GM19240 (cell line): ENCODE data around the gene HYAL2.

Source experiments
- DNase-seq: peaks from one replicate; pipeline ENCODE4 v3.0.0; 2011; ENCODE audit warnings: low spot score; ENCODE audit not compliant: insufficient read length

The HYAL2 gene

DNA sequence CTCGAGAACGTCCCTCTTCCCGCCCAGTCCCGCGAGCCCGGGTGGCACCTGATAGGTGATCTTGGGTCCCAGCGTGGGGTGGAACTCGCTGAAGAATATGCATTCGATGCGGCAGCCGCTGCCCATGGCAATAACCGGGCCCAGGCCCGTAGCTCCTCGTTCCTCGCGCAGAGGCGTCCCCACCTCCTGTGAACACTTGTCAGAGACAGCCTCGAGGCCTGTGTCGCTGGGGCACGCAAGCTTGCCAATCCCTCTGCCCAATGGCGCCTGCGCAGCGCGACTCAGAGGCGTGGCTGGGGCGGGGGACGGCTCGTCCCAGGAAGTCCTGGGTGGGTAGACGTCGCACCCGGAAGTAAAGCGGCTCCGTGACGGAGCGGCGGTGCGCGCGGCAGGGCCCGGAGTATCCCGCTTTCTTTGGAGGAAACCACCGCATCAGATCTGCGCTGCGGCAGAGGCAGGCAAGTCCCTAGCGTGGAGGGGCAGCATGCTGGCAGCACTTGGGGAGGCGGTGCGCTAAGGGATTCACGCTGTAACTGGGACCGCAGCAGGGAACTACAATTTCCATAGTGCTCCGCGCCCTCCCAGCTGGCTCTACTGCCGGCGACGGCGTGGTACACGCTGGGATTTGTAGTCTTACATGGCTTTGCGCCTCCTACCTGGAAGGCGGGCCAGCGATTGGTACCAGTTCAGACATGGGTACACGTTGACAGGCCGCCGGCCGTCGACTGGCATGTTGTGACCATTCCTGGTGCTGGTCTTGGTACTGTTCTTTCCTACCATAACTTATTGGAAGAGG is 28.2 kb upstream of the HYAL2 start, which contains the start of the genes CYB561D2 and NPRL2:
Gene CYB561D2, plus strand, starts transcription at position 336 of the 796 bp plus-strand sequence. CDS start 572 bp downstream, outside the sequence.
Gene NPRL2, minus strand, starts transcription at position 249 of the 796 bp plus-strand sequence. Its CDS starts 123 bp downstream, at position 126.
- peak; percentile 97 for DNase-seq

DNA sequence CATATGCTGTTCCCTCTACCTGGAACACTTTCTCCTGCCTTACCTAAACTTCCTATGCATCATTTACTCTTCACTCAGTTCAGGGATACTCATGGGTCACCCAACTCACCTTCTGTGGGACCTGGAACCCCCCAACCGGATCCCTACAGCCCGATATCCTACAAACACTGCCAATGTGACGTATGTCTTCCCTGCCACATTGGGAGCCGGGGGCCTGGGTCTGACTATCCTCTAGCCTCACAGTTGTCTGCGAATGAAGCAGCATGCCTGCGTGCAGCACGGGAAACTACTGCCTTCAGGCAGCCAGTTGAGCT is 27.6 kb upstream of the HYAL2 start:
- no peak for DNase-seq

DNA sequence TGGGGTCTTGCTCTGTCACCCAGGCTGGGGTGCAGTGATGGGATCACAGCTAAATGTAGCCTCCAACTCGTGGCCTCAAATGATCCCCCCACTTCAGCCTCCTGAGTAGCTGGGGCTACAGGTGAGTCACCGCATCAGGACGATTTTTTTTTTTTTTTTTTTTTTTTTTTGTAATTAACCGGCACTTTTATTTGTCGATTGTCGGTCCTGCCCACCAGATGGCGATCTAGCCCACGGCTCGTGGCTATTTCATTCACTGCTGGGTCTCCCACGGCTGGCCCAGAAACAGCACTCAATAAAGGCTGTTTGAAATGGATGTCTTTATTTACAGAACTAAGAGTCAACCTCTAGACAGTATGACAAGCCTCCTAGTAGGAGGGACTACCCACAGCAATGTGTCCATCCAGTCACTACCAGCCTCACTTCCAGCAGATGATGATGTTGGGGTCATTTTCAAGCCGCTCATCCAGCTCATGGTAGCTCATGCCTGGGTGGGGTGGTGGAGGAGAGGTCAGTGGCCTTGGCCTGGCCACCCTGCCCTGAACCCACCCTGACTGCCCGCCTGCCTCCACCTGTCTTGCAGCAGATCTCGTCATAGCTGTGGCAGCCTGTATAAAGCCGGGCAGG is 24.8 kb upstream of the HYAL2 start:
- no peak for DNase-seq

DNA sequence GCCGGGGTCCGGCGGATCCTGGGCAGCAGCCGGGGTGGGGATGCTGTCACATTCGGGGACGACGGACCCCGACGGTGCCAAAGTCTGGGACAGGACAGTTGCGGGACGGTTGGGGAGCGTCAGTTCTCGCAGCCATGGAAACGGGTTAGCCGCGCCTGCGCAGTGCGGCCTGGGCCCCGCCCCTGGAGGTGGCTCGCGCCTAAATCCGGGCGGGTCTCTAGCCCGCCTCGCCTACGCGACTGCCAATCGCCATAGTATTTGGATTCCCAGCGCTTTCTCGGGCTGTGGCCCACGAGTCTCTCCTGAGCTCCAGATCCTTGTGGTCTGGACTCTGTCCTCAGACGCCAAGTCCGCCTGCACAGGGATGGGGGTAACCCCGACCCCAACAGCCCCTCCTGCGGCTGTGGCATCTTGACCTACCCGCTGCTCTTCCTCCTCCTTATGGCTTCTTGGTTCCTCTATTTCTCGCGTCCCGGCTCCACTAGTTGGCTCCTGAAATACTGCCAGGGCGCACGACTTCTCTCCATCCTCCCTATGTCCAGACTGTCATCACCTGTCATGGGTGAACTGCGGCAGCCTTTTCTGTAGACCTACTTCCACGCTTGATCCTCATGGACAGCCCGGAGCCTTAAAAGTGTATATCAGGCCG is 23.2 kb upstream of the HYAL2 start, which contains the start of gene ZMYND10:
Gene ZMYND10, minus strand, starts transcription at position 147 of the 649 bp plus-strand sequence. CDS start 153 bp downstream, outside the sequence.
- peak; percentile 51 for DNase-seq

DNA sequence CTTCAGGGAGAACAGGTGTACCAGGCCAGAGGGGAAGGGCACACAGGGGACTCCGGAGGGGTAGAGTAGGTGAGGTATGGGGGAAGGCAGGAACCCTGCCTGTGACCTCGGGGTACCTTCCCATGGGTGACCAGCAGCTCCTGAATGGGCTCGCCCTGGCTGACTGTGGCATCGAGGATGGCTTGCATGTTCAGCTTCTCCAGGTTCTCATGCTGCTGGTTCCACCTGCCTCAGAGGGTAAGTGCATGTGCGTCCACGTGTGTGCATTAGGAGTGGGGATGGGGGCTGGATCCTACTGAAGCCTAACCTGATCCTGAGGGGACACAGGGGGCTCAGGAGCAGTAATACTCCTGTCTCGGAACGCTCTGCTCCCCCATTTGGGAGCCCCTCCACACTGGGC is 22.5 kb upstream of the HYAL2 start:
- no peak for DNase-seq

DNA sequence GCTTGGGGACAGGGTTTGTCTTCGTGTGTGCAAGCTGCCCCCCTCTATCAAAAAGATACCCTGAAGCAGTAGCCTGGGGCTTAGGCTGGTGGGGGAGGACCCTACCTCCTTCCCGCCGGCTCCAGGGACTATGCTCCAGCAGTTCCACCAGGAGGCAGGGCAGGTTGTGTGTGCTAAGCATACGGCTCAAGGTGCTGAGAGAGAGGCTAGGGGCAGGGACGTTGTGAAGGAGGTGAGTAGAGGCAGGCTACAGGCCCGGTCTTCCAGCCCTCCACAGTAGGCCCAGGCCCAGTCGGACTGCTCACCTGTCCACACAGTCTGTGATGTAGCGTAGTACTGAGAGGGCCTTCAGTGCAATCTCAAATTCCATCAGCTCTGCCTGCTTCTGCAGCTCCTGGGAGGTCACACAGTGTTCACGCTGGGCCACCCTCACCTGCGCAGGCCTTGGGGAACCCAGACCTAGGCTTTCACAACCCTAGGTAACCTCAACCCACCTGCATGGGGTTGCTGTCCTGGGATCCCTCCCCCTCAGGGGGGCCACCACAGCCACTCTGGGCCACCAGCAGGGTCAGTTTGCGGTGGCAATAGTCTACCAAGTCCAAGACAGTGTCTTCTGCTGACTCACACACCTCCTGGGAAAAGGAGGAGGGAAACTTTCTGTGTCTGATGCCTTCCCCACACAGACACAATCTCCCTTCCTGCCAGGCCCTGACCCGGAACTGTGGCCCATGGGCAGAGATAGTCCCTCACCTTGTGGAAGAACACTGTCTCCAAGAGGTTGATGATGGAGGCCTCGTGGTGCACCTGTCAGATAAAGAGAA is 20.5 kb upstream of the HYAL2 start:
- no peak for DNase-seq

DNA sequence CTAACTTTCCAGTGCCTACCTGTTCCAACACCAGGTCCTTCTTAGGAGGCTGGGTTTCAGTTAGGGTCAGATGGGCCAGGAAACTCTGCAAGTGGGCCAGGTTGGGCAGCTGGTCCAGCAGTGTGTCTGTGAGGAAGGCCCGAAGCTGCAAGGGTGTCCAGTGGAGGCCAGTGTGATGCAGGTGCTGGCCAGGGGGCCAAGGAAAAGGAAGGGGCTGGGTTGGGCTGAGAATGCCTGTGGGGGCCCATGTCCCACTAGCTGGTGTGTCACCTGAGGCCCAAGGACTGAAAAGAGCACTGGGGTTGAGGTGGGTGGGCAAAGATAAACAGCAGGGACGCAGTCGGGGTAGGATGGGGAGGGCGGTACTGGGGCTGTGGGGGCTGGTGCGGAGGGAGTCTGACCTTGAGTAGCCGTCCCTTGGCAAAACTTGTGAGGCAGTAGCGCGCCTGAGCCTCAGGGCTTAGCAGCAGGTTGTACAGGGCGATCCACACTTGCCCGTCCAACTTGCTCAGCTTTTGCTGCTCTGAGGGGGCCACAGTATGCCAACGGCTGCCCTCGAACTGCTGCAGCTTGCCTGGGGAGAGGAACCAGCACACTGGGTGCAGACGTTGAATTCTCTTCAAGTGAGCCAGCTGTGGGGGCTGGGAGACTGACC is 19.6 kb upstream of the HYAL2 start:
- DNase-seq: no peak

DNA sequence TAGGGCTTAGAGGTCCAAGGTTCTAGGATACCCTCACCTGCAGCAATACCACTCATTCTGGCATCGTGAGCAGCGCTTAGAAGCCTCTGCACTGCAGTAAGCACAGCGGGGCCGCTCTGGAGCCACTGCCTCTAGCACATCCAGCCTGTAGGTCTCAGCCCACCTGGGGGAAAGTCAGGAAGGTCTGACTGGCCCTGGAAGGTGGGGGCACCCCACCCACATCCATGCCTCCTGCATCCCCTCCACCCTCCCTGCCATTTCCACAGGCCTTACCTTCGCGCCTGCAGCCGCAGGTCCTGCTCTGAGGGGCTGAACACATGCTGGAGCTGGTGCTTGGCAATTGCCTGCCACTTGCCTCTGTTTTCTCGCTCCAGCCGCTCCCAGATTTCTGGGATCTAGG is 19.0 kb upstream of the HYAL2 start:
- DNase-seq: no peak

DNA sequence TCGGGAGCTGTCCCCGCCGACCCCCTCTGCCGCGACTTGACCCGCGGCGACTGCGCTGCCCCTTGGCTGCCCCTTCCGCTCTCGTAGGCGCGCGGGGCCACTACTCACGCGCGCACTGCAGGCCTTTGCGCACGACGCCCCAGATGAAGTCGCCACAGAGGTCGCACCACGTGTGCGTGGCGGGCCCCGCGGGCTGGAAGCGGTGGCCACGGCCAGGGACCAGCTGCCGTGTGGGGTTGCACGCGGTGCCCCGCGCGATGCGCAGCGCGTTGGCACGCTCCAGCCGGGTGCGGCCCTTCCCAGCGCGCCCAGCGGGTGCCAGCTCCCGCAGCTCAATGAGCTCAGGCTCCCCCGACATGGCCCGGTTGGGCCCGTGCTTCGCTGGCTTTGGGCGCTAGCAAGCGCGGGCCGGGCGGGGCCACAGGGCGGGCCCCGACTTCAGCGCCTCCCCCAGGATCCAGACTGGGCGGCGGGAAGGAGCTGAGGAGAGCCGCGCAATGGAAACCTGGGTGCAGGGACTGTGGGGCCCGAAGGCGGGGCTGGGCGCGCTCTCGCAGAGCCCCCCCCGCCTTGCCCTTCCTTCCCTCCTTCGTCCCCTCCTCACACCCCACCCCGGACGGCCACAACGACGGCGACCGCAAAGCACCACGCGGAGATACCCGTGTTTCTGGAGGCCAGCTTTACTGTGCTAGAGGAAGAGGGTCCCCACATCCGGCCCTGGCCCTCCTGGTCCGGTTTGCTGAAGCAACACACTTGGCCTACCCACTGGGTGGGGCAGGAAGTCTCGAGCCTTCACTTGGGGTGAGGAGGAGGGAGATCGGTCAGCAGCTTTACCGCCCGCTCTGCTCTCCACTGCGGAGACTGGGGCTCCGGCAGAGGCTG is 18.1 kb upstream of the HYAL2 start, which contains the start of gene RASSF1:
Gene RASSF1, minus strand, starts transcription at position 389 of the 882 bp plus-strand sequence. Its CDS starts 31 bp downstream, at position 358.
- DNase-seq: peak; percentile 51

DNA sequence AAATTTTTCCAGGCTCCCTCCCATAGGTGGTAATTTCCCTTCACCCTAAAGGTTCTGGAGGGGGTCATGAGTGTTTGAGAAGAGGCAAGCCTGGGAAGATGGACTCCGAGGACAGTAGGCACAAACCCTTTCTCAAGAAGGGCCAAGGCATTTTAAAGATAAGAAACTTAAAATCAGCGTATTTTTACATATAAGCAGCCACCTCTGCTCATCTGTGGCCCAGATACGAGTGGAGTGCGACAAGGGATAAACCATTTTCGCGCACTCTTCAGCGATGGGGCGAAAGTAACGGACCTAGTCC is 17.6 kb upstream of the HYAL2 start:
- no peak for DNase-seq

DNA sequence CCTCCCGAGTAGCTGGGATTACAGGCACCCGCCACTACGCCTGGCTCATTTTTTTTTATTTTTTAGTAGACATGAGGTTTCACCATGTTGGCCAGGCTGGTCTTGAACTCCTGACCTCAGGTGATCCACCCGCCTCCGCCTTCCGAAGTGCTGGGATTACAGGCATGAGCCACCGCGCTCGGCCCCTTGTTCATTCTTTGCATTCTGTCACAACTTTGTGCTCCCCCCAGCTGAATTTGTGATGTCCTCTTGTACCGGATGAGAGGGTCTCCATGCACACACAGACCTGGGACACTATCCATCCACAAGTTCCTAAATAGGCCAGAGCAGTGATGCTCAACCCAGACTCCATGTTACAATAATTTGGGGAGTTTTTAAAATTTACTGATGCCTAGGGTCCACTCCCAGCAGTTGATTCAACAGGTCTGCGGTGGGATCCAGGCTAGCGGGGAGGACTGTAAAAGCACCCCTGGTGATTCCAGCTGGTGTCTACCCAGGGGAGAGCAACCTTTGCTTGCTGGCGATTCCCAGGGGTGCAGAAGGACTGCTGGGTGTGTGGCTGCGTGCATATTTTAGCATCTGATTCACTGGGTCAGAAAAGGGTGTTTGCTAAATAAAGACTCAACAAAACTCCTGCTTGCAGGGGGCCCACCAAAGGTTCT is 17.1 kb upstream of the HYAL2 start:
- no peak for DNase-seq

DNA sequence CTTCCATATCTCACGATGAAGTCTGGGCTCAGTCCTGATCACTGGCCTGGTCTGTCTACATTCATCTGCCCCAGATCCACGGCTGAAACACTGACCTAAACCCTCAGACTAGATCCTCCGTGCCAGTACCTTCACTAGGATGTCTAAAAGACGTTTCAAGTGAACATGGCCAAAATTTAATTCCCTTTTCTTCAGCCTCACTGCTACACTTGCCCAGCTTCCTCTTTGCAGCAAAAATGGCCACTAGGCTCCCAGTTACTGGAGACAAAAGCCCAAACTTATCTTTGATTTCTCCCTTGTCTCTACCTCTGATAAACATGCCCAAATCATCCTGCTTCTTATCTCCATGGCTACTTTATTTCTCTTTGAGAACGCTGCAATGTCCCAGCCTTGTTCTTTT is 16.4 kb upstream of the HYAL2 start:
- no peak for DNase-seq

DNA sequence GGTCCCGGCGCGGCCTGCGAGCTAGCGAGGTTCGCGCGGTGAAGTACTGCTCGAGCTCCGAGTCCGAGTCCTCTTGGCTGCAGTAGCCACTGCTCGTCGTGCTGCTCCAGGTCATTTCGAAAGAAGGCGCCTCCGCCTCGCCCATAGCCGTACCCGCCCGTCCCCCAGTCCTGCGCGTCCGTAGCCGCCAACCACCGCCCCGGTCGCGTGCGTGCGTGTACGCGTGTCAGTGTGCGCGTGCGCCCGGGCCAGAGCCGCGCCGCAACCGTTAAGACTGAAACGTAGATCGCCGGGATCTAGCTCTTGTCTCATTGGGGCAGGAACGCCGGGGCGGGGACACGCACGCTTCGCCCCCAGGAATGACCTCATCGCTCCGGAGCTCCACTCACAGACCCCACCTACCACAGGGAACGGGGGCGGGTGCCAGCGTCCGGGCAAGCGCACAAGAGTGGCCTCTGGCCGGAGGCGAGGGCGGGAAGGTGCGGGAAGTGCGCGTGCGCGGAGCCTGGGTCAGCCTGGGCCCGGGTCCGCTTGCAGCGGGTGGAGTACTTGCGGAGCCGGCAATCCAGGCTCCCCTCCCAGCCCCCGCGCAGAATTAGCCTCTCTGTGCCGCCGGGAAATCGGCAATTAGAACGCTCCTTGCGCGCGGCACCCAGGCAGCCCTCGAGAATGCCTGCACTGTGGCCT is 14.8 kb upstream of the HYAL2 start:
- DNase-seq: peak; percentile 96

DNA sequence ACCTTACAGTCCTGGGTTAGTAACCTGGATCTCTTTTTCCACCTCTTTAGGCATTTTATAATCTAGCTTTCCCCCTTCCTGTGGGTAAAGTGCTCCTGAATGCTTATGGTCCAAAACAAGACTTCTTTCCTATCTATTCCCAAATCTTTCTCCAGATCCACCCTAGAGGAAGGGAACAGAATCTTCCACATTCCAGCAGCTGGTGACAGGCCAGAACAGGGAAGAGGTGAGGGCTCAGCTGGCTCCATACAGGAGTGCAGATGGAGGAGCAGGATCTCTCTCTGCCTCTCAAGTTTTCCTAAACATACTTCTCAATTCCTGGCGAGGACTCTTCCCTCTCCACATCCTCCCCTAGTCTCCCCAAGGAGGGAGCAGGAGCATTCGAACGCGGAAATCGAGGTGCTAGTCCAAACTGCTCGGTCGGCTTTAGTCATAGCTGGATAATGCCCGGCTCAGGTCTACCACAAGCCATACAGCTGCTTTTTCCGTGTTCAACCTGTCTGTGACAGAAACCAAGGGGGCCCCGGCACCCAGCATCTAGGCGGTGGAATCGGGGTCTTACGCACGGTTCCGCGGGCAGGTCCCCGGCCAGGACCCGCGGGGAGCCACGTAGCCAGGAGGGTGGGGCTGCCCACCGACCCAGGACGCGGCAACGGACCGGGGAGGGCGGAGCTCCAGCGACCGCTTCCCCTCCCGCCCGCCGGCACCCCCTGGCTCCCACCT is 14.1 kb upstream of the HYAL2 start:
- peak; percentile 30 for DNase-seq

DNA sequence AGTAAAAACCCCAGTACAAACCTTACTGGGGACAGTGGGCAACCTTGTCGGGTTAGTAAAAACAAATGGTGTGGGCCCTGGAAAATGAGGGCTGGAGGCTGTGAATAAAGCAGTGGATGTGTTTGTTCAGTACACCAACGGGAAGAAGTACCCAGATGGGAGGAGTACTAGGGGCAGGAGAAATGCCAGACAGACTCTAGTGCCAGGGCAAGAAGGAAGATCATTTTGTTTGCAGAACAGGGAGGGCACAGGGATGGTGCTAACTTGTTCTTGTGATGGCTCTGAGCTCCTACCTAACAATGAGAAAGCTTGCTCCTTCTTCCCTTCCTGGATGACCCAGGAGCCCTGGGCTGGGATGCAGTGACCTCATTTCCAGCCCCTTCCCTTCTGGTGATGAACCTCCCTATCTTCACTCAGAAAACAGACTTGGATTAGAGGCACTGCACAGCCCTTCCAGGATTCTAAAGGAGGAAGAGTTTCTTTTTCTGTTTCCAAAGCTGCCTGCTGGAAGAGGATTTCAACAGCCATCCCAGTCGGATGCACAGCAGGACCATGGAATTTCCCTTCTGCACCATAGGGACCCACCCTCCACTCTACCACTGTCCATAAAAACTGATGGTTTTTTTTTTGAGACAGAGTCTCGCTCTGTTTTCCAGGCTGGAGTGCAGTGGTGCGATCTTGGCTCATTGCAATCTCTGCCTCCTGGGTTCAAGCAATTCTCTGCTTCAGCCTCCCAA is 12.0 kb upstream of the HYAL2 start:
- DNase-seq: no peak

DNA sequence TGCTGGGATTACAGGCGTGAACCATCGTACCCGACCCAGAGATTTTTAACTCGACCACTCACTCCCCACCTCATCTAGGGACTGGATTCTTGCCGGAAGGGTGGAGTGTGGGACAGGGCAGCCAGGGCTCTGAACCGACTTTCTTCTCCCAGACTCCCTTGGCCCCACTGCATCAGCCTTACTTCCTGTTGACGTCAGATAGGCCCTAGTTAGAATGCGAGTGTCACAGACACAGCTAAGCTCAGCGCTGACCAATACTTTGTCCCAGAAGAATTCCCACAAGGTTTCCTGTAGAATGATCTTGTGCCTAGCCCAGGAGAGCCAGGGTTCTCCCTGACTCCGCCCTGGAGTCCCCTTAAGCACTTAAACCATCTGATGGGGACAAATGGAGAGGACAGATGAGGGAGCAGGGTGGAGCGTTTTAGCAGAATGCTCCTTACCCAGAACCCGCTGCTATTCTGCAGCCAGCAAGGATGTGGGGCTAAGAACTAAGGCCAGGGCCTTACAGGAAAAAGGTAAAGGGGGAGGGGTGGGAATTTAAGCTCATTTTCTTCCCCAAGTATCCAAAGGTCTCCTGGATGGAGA is 11.3 kb upstream of the HYAL2 start:
- no peak for DNase-seq

DNA sequence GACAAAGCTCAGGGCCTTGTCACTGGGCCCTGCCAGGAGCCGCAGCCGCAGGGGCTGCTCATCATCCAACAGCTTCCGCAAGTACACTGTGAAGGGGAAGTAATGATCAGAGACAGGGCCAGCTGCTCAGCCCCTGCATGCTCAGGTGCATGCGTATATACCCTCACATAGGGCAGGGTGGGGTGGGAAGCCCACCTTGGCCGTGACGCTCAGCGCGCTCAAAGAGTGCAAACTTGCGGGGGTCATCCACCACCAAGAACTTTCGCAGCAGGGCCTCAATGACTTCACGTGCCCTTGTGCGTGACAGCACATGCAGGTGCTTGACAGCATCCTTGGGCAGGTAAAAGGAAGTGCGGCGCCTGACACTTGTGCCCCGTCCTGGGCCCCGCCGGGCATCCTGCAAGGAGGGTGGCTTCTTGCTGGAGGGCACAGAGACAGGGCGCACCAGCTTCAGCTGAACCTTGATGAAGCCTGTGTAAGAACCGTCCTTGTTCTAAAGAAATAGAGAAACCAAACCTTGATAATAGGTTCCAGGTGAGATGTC is 8.9 kb upstream of the HYAL2 start:
- no peak for DNase-seq
